ENCODE data around the gene ARSK. TPM values are rescaled to one million over a fixed set of nuclear protein-coding genes. Genes with fewer than 3 reads are reported as not detected.

The ARSK gene
- total and polyA plus RNA-seq, 8 donors, result 2.9 to 68.3 (median 4.9) TPM; not detected in 1

- DNase-seq, result no peak
- TF ChIP-seq POLR2A (IDR thresholded peaks at IDR 0.05), result no peak
- no peak for TF ChIP-seq POLR2AphosphoS5 (IDR thresholded peaks at IDR 0.05)
- no peak for TF ChIP-seq CTCF (IDR thresholded peaks at IDR 0.05)
- TF ChIP-seq EP300 (IDR thresholded peaks at IDR 0.05), result no peak
- Histone ChIP-seq H3K27ac (no peak overlapping the region), H3K4me1 (no peaks in the 10 kb centered on the region), H3K27me3 (no peaks in the 10 kb centered on the region), H3K36me3 (peaks cover 22 to 99% (median 97%) of the 10 kb centered on the region in 4 donors), H3K9me3 (no peaks in the 10 kb centered on the region), H3K4me3 (no peak overlapping the region)
- WGBS, 5 donors, result 96 to 100% (median 98%) methylated on average over 2 of the region's 2 CpGs
- intact Hi-C loops (cut with DNase I; ENCODE audit: low total_unique reads), result no loop called here
Observed at GRCh38 chr5:95518417-95518816, 36.5 kb upstream of the ARSK start.

- Histone ChIP-seq H3K4me3 (no peak overlapping the region), H3K36me3 (peaks cover 14 to 98% (median 96%) of the 10 kb centered on the region in 4 donors), H3K27ac (no peak overlapping the region), H3K9me3 (no peaks in the 10 kb centered on the region), H3K4me1 (no peaks in the 10 kb centered on the region), H3K27me3 (no peaks in the 10 kb centered on the region)
- WGBS, 5 donors, result 78 to 94% (median 86%) methylated on average over 1 of the region's 1 CpG
- DNase-seq, result no peak
- TF ChIP-seq CTCF (IDR thresholded peaks at IDR 0.05) (no peak), EP300 (IDR thresholded peaks at IDR 0.05) (no peak), POLR2A (IDR thresholded peaks at IDR 0.05) (no peak), POLR2AphosphoS5 (IDR thresholded peaks at IDR 0.05) (no peak)
- intact Hi-C loops (cut with DNase I; ENCODE audit: low total_unique reads), result no loop called here
Observed at GRCh38 chr5:95519151-95519550, 35.8 kb upstream of the ARSK start.

- no peaks in the 10 kb centered on the region for H3K4me1 ChIP-seq
- 57 to 84% (median 83%) methylated on average over 1 of the region's 1 CpG for WGBS, 5 donors
- no peaks in the 10 kb centered on the region for H3K9me3 ChIP-seq
- intact Hi-C loops (cut with DNase I; ENCODE audit: low total_unique reads), result no loop called here
- peaks cover 10 to 98% (median 96%) of the 10 kb centered on the region in 4 donors for H3K36me3 ChIP-seq
- no peak overlapping the region for H3K4me3 ChIP-seq
- H3K27me3 ChIP-seq, result no peaks in the 10 kb centered on the region
- DNase-seq, result no peak
- no peak overlapping the region for H3K27ac ChIP-seq
- TF ChIP-seq CTCF (IDR thresholded peaks at IDR 0.05) (no peak), POLR2AphosphoS5 (IDR thresholded peaks at IDR 0.05) (no peak), POLR2A (IDR thresholded peaks at IDR 0.05) (no peak), EP300 (IDR thresholded peaks at IDR 0.05) (no peak)
Observed at GRCh38 chr5:95519681-95520080, 35.2 kb upstream of the ARSK start.

- no peaks in the 10 kb centered on the region for H3K4me1 ChIP-seq
- intact Hi-C loops (cut with DNase I; ENCODE audit: low total_unique reads), result no loop called here
- no peak for DNase-seq
- TF ChIP-seq POLR2AphosphoS5 (IDR thresholded peaks at IDR 0.05), result no peak
- no peak for TF ChIP-seq EP300 (IDR thresholded peaks at IDR 0.05)
- TF ChIP-seq POLR2A (IDR thresholded peaks at IDR 0.05), result no peak
- TF ChIP-seq CTCF (IDR thresholded peaks at IDR 0.05), result no peak
- 88 to 100% (median 92%) methylated on average over 1 of the region's 1 CpG for WGBS, 5 donors
- H3K27ac ChIP-seq, result no peak overlapping the region
- peaks cover 10 to 97% (median 96%) of the 10 kb centered on the region in 4 donors for H3K36me3 ChIP-seq
- H3K27me3 ChIP-seq, result no peaks in the 10 kb centered on the region
- H3K4me3 ChIP-seq, result no peak overlapping the region
- H3K9me3 ChIP-seq, result no peaks in the 10 kb centered on the region
Observed at GRCh38 chr5:95520206-95520605, 34.7 kb upstream of the ARSK start.
